Keratinocyte (primary cell): ENCODE measurements around the gene SUPT5H. TPM values are rescaled to one million over a fixed set of nuclear protein-coding genes. Genes with fewer than 3 reads are reported as not detected.
A peak's percentile ranks its signal among the peaks of the same experiment; 100 is the strongest.

ENCODE experiments used
- DNase-seq: peaks from one replicate; pipeline ENCODE4 v3.0.0-alpha.2; 2011; ENCODE audit warnings: low read depth, missing footprints, low spot score
- FAIRE-seq: peaks from 2 replicates; lab custom pipeline; 2011; peaks lifted over from hg19 to GRCh38; lab: Jason Lieb, UNC
- H2AFZ ChIP-seq: 2 replicates; pipeline ENCODE4 v1.6.0; 2012; ENCODE audit warnings: low read length, control low read depth, inconsistent platforms; ENCODE audit not compliant: control insufficient read depth
- H3K27ac ChIP-seq: 2 replicates; pipeline ENCODE4 v1.5.1; 2011; ENCODE audit warnings: low read length; ENCODE audit not compliant: control insufficient read depth, insufficient read depth
- H3K27me3 ChIP-seq: 3 replicates; pipeline ENCODE4 v1.6.0; 2011; ENCODE audit warnings: low read length; ENCODE audit not compliant: control insufficient read depth, insufficient read depth; ENCODE audit errors: extremely low read depth
- H3K36me3 ChIP-seq, 2 experiments: 2 replicates in 1 of 2; 3 replicates in 1 of 2; pipeline ENCODE4 v1.5.1; 2011; ENCODE audit warnings: low read length in 2 of 2, mild to moderate bottlenecking in 1 of 2; ENCODE audit not compliant: control insufficient read depth in 2 of 2, insufficient read depth in 2 of 2; ENCODE audit errors: extremely low read depth in 1 of 2
- H3K4me1 ChIP-seq: 3 replicates; pipeline ENCODE4 v1.5.1; 2011; ENCODE audit warnings: low read length; ENCODE audit not compliant: control insufficient read depth, insufficient read depth; ENCODE audit errors: extremely low read depth
- H3K4me2 ChIP-seq: 3 replicates; pipeline ENCODE4 v1.6.0; 2011; ENCODE audit warnings: low read depth, low read length; ENCODE audit not compliant: control insufficient read depth, insufficient read depth; ENCODE audit errors: extremely low read depth
- H3K4me3 ChIP-seq, 3 experiments: fragments of 200-600 bp in 1 of 3; sonication (generic) in 1 of 3; 2 replicates in 2 of 3; 3 replicates in 1 of 3; pipeline ENCODE4 v1.5.1; 2011 to 2016; ENCODE audit warnings: low read length in 3 of 3, mild to moderate bottlenecking in 3 of 3, control low read depth in 2 of 3, inconsistent platforms in 1 of 3, low read depth in 1 of 3, mixed read lengths in 1 of 3, mixed run types in 1 of 3, moderate library complexity in 1 of 3; ENCODE audit not compliant: control insufficient read depth in 2 of 3, insufficient read depth in 2 of 3; ENCODE audit errors: extremely low read depth in 1 of 3
- H3K79me2 ChIP-seq: 2 replicates; pipeline ENCODE4 v1.6.0; 2012; ENCODE audit warnings: low read length; ENCODE audit not compliant: control insufficient read depth, insufficient read depth
- H3K9ac ChIP-seq: 3 replicates; pipeline ENCODE4 v1.6.0; 2011; ENCODE audit warnings: low read length; ENCODE audit not compliant: control insufficient read depth, insufficient read depth; ENCODE audit errors: extremely low read depth
- H3K9me1 ChIP-seq: 3 replicates; pipeline ENCODE4 v1.6.0; 2011; ENCODE audit warnings: low read length; ENCODE audit not compliant: control insufficient read depth, insufficient read depth; ENCODE audit errors: extremely low read depth
- H3K9me3 ChIP-seq: 2 replicates; pipeline ENCODE4 v1.5.1; 2012; ENCODE audit warnings: low read depth, low read length; ENCODE audit not compliant: control insufficient read depth
- H4K20me1 ChIP-seq: 3 replicates; pipeline ENCODE4 v1.6.0; 2011; ENCODE audit warnings: low read length; ENCODE audit not compliant: control insufficient read depth, insufficient read depth; ENCODE audit errors: extremely low read depth
- EZH2 ChIP-seq: IDR thresholded peaks from one replicate; pipeline ENCODE4 v1.6.1; 2012; ENCODE audit warnings: inconsistent platforms, mild to moderate bottlenecking, low read length, moderate library complexity
- dilution Hi-C: fragments of 300-500 bp; cut with MboI; formaldehyde crosslinking; loops from one replicate; pipeline ENCODE4 v1.7.0; 2020; ENCODE audit warnings: low sequenced_read_pairs; ENCODE audit not compliant: extremely low pct_ligation_motif_present
- polyA plus RNA-seq, 5 experiments: library from polyadenylated mRNA; depleted of rRNA in 3 of 5; stranded (reverse) in 3 of 5; stranded (forward) in 1 of 5; unstranded in 1 of 5; fragments of >200 nt; gene quantifications; 1 replicate in 1 of 5; 2 replicates in 3 of 5; 3 replicates in 1 of 5; pipeline versions ENCODE4 v1.2.1 to v1.2.3, GENCODE V29; 2011 to 2012; ENCODE audit warnings: missing spikeins in 2 of 5, low read depth in 1 of 5, low replicate concordance in 1 of 5
- TF ChIP-seq, protein P1 (sequence below), 3 experiments: IDR thresholded peaks in 1 of 3; conservative IDR thresholded peaks in 1 of 3; optimal IDR thresholded peaks in 1 of 3; 2 replicates in 2 of 3; 3 replicates in 1 of 3; pipeline versions ENCODE3 to v1.5.1; 2011; ENCODE audit warnings: low read length in 3 of 3, mild to moderate bottlenecking in 3 of 3, moderate library complexity in 2 of 3, control low read depth in 1 of 3, inconsistent platforms in 1 of 3; ENCODE audit not compliant: insufficient read depth in 2 of 3; ENCODE audit errors: extremely low read depth in 1 of 3

Gene SUPT5H
- polyA plus RNA-seq, 1 donor (not counting 4 experiments of a cell fraction or from before 2014, with no cell fraction given) = 63.2 TPM

DNA sequence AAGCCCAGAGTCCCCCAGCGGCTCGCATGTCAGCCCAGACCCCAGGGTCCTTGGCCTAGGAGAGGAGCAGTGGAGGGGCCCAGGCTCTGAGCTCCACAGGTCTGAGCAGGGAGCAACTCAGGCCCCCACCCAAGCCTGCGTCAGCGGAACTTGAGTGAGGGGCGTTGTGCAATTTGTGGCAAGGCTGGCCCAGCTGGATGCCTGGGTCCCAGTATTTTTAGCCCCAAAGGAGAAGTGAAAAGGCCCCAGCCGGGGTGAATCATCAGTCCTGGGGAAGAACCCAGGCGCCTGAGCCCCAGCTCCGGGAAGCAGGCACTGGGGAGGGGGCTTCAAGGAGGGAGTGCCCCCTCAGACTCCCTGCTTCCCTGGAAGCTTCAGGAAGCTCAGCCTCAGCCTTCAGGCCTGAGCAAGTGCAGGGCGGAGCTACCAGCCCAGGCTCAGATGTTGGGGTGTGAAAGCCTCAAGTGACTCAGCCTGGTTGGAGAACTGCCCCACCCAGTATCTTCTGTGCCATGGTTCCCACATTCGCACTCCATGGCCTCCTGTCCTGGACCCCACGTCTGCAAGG, 47.0 kb upstream of the SUPT5H start:
- peak overlapping the region; percentile 64 for H3K4me2 ChIP-seq
- TF ChIP-seq, protein P1, sequence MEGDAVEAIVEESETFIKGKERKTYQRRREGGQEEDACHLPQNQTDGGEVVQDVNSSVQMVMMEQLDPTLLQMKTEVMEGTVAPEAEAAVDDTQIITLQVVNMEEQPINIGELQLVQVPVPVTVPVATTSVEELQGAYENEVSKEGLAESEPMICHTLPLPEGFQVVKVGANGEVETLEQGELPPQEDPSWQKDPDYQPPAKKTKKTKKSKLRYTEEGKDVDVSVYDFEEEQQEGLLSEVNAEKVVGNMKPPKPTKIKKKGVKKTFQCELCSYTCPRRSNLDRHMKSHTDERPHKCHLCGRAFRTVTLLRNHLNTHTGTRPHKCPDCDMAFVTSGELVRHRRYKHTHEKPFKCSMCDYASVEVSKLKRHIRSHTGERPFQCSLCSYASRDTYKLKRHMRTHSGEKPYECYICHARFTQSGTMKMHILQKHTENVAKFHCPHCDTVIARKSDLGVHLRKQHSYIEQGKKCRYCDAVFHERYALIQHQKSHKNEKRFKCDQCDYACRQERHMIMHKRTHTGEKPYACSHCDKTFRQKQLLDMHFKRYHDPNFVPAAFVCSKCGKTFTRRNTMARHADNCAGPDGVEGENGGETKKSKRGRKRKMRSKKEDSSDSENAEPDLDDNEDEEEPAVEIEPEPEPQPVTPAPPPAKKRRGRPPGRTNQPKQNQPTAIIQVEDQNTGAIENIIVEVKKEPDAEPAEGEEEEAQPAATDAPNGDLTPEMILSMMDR (optimal IDR thresholded peaks at IDR 0.05 in 1 of 3, IDR thresholded peaks at IDR 0.05 in 1 of 3, conservative IDR thresholded peaks at IDR 0.05 in 1 of 3; ENCODE audit: extremely low read depth in 1 of 3, insufficient read depth in 2 of 3, low read length in 3 of 3) = no peak
- no peak for TF ChIP-seq EZH2
- H3K4me3 ChIP-seq = peak overlapping the region in 1 of 3 experiments; percentile 25
- DNase-seq (no peak), FAIRE-seq (peak; percentile 87)
- no peaks in the 10 kb centered on the region for H3K79me2 ChIP-seq
- H3K36me3 ChIP-seq = peaks cover 7 to 15% of the 10 kb centered on the region in 2 experiments
- peaks cover 40% of the 10 kb centered on the region for H3K4me1 ChIP-seq
- H2AFZ ChIP-seq = no peak overlapping the region
- peak overlapping the region; percentile 86 for H3K9ac ChIP-seq
- H3K9me1 ChIP-seq = no peaks in the 10 kb centered on the region
- peak overlapping the region; percentile 99 for H3K27ac ChIP-seq
- H3K27me3 ChIP-seq = no peaks in the 10 kb centered on the region
- dilution Hi-C loops = no loop called here
- no peaks in the 10 kb centered on the region for H4K20me1 ChIP-seq
- H3K9me3 ChIP-seq = no peaks in the 10 kb centered on the region

- TF ChIP-seq, protein P1 (optimal IDR thresholded peaks at IDR 0.05 in 1 of 3, IDR thresholded peaks at IDR 0.05 in 1 of 3, conservative IDR thresholded peaks at IDR 0.05 in 1 of 3; ENCODE audit: extremely low read depth in 1 of 3, insufficient read depth in 2 of 3, low read length in 3 of 3) = no peak
- TF ChIP-seq EZH2 = no peak
- Histone ChIP-seq H3K4me3 (no peak overlapping the region), H3K36me3 (peaks cover 2 to 8% of the 10 kb centered on the region in 2 experiments), H3K4me2 (no peak overlapping the region), H3K27ac (peak overlapping the region; percentile 99), H4K20me1 (no peaks in the 10 kb centered on the region), H3K4me1 (peaks cover 47% of the 10 kb centered on the region), H2AFZ (no peak overlapping the region), H3K9ac (no peak overlapping the region), H3K79me2 (no peaks in the 10 kb centered on the region), H3K9me1 (no peaks in the 10 kb centered on the region), H3K27me3 (no peaks in the 10 kb centered on the region), H3K9me3 (no peaks in the 10 kb centered on the region)
- DNase-seq (no peak), FAIRE-seq (no peak)
- dilution Hi-C loops = no loop called here
Measured at GRCh38 chr19:39399668-39400050, 45.7 kb upstream of the SUPT5H start.
